HG02763 (cell line): ENCODE measurements around the gene RIMS3.
"Not testable (repeated sequence)": the region's sequence is repeated elsewhere in the genome, so short reads cannot be mapped to it uniquely, and the experiment has no call there.

Experiments used
- ATAC-seq: cut with Tn5 transposase; IDR thresholded peaks from one replicate; pipeline ENCODE4 v1.9.1; 2021; ENCODE audit warnings: mild to moderate bottlenecking, moderate library complexity; ENCODE audit not compliant: unreplicated experiment

Gene RIMS3

GRCh38 chr1:40665335-40666171 is at the start of gene RIMS3:
Gene RIMS3, minus strand, starts transcription at chr1:40665682. Its CDS starts 23,757 bp downstream, at chr1:40641925.
- ATAC-seq = peak; percentile 65

GRCh38 chr1:40712997-40713396 is 47.5 kb upstream of the RIMS3 start:
- no peak for ATAC-seq

- no peak for ATAC-seq
Measured at GRCh38 chr1:40712405-40712944, 47.0 kb upstream of the RIMS3 start.

- ATAC-seq = no peak
Measured at GRCh38 chr1:40711465-40712404, 46.3 kb upstream of the RIMS3 start.

- ATAC-seq = no peak
Measured at GRCh38 chr1:40710581-40711315, 45.3 kb upstream of the RIMS3 start.

GRCh38 chr1:40709802-40710278 is 44.4 kb upstream of the RIMS3 start:
- no peak for ATAC-seq

- ATAC-seq = peak; percentile 91
Measured at GRCh38 chr1:40709100-40709801, 43.8 kb upstream of the RIMS3 start.

- ATAC-seq = peak; percentile 54
Measured at GRCh38 chr1:40708750-40709099, 43.2 kb upstream of the RIMS3 start.

- ATAC-seq = no peak
Measured at GRCh38 chr1:40706626-40707025, 41.1 kb upstream of the RIMS3 start.

- no peak for ATAC-seq
Measured at GRCh38 chr1:40704817-40705733, 39.6 kb upstream of the RIMS3 start.

- ATAC-seq = no peak
Measured at GRCh38 chr1:40703316-40703715, 37.8 kb upstream of the RIMS3 start.

- ATAC-seq = not testable (repeated sequence)
Measured at GRCh38 chr1:40702810-40703209, 37.3 kb upstream of the RIMS3 start.

GRCh38 chr1:40701684-40702083 is 36.2 kb upstream of the RIMS3 start:
- ATAC-seq = no peak

- peak; percentile 56 for ATAC-seq
Measured at GRCh38 chr1:40699787-40700186, 34.3 kb upstream of the RIMS3 start.

GRCh38 chr1:40697436-40697835 is 32.0 kb upstream of the RIMS3 start:
- ATAC-seq = no peak

- no peak for ATAC-seq
Measured at GRCh38 chr1:40696294-40696693, 30.8 kb upstream of the RIMS3 start.

GRCh38 chr1:40694353-40694874 is 28.9 kb upstream of the RIMS3 start:
- ATAC-seq = no peak

GRCh38 chr1:40693425-40693824 is 27.9 kb upstream of the RIMS3 start:
- no peak for ATAC-seq

GRCh38 chr1:40692429-40692895 is 27.0 kb upstream of the RIMS3 start:
- ATAC-seq = no peak
